Brain microvascular endothelial cell (primary cell): ENCODE results near the gene TPST2.

Source experiments
- DNase-seq: peaks from one replicate; pipeline ENCODE4 v3.0.0-alpha.2; 2020
- H3K27ac ChIP-seq: fragments of 250-450 bp; sonication (Bioruptor Pico); 2 replicates; pipeline ENCODE4 v1.5.1; 2020; ENCODE audit warnings: mild to moderate bottlenecking, moderate library complexity
- H3K27me3 ChIP-seq: fragments of 250-450 bp; sonication (Bioruptor Pico); replicated peaks from 2 replicates; pipeline ENCODE4 v1.5.1; 2020; ENCODE audit warnings: mild to moderate bottlenecking
- H3K36me3 ChIP-seq: fragments of 250-450 bp; sonication (Bioruptor Pico); replicated peaks from 2 replicates; pipeline ENCODE4 v1.5.1; 2020; ENCODE audit warnings: mild to moderate bottlenecking
- H3K4me3 ChIP-seq: 2 replicates; pipeline ENCODE4 v1.5.1; 2011; ENCODE audit warnings: low read depth, mild to moderate bottlenecking, control low read depth, low read length, moderate library complexity
- in situ Hi-C: cut with HindIII; loops from 2 replicates; pipeline ENCODE4 v1.10.0; 2017; ENCODE audit warnings: low sequenced_read_pairs, low pct_ligation_motif_present
- TF ChIP-seq, protein P1 (sequence below): IDR thresholded peaks from 2 replicates; pipeline ENCODE4 v1.5.1; 2011; ENCODE audit warnings: low read depth, mild to moderate bottlenecking, moderate library complexity, low read length, control low read depth, inconsistent platforms; ENCODE audit errors: missing control alignments

Gene TPST2

DNA sequence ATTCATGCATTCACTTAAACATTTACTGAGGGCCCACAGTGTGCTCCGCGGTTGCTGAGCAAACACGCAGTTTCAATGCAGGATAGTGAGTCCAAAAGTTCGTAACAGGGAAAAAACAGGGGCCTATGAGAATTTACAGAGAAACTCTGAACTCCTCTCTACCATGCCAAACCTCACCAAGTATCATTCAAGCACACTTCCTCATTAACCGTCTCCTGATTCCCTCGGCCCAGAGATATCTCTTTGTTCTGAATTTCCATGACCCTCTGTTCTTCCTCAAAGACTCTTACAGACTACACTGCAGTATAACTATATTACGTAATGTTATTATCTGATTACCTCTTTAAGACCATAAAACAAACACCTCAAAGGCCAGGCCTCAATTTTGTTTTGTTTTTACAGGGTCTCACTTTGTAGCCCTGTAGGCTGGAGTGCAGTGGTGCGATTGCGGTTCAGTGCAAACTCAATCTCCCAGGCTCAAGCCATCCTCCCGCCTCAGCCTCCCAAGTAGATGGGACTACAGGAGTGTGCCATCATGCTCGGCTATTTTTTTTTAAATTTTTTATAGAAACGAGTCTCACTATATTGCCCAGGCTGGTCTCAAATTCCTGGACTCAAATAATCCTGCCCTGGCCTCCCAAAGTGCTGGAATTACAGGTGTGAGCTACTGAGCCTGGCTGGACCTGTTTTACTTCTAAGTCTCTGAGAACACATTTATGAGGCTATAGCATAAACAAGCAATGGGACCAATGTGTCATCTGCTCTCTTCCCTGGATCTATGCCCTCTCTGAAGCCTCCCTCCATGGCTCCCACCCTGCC, 109.9 kb downstream of the TPST2 start:
- no peaks in the 10 kb centered on the region for H3K27me3 ChIP-seq
- DNase-seq = no peak
- H3K27ac ChIP-seq = no peak overlapping the region

DNA sequence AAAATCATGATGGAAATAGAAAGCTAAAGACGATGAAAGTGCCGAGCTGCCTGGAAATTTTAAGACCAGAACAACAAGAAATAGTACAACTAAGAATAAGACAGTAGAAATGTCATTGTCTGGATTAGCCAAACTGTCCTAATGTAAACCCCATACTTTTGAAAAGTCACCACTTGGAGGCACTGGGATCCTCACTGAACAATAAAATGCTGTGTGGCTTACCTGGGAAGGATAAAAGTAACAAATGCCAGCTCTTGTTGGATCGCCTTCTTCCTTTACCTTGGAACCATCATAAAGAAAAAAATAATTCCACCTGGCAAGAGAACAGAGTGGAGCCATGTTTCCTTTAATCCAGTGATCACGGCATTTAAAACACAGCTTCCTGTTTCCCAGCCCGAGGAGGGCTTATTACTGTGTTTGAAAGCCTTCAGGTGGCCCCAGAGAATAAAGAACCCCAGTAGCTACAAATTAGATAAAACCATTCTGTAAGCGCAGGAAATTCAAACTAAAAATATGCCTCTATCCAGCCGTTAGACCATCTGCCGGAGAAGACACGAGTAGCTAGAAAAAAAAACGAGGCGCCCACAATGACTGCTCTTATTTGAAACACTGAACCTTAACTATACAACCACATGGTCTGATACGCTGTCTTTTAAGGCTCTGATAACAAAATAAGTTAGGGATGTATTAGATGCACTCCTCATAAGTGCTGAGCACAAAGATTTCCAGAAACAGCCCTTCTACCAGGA, 110.7 kb downstream of the TPST2 start:
- no peak for DNase-seq
- Histone ChIP-seq H3K27ac (no peak overlapping the region), H3K4me3 (no peak overlapping the region), H3K27me3 (no peaks in the 10 kb centered on the region), H3K36me3 (peaks cover 2% of the 10 kb centered on the region)
- TF ChIP-seq, protein P1, sequence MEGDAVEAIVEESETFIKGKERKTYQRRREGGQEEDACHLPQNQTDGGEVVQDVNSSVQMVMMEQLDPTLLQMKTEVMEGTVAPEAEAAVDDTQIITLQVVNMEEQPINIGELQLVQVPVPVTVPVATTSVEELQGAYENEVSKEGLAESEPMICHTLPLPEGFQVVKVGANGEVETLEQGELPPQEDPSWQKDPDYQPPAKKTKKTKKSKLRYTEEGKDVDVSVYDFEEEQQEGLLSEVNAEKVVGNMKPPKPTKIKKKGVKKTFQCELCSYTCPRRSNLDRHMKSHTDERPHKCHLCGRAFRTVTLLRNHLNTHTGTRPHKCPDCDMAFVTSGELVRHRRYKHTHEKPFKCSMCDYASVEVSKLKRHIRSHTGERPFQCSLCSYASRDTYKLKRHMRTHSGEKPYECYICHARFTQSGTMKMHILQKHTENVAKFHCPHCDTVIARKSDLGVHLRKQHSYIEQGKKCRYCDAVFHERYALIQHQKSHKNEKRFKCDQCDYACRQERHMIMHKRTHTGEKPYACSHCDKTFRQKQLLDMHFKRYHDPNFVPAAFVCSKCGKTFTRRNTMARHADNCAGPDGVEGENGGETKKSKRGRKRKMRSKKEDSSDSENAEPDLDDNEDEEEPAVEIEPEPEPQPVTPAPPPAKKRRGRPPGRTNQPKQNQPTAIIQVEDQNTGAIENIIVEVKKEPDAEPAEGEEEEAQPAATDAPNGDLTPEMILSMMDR = no peak
- in situ Hi-C loops = no loop called here

More for the DNA sequence above, 109.9 kb downstream of the TPST2 start:
- no peak overlapping the region for H3K4me3 ChIP-seq
- H3K36me3 ChIP-seq = peaks cover 2% of the 10 kb centered on the region
- in situ Hi-C loops = no loop called here
- TF ChIP-seq, protein P1 = no peak

DNA sequence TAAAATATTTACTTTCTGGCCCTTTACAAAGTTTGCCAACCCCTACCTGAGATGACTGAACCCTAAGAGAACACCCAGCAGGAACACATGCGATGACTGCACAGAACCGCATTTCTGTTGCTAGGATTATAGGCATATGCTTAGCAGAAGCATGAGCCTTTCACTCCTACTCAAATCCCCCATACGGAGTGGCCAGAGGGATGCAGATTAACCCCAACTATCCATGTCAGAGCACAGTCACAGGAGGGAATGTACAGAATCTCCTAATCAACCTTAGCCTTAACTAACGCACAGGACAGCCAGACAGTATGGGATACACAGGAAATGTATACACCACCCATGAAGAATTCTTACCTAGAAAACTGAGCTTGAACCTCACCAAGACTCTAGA, 112.6 kb downstream of the TPST2 start:
- in situ Hi-C loops = no loop called here
- Histone ChIP-seq H3K27me3 (no peaks in the 10 kb centered on the region), H3K4me3 (no peak overlapping the region), H3K27ac (peak overlapping the region; percentile 72), H3K36me3 (peaks cover 2% of the 10 kb centered on the region)
- DNase-seq = peak; percentile 17
- TF ChIP-seq, protein P1 = no peak

DNA sequence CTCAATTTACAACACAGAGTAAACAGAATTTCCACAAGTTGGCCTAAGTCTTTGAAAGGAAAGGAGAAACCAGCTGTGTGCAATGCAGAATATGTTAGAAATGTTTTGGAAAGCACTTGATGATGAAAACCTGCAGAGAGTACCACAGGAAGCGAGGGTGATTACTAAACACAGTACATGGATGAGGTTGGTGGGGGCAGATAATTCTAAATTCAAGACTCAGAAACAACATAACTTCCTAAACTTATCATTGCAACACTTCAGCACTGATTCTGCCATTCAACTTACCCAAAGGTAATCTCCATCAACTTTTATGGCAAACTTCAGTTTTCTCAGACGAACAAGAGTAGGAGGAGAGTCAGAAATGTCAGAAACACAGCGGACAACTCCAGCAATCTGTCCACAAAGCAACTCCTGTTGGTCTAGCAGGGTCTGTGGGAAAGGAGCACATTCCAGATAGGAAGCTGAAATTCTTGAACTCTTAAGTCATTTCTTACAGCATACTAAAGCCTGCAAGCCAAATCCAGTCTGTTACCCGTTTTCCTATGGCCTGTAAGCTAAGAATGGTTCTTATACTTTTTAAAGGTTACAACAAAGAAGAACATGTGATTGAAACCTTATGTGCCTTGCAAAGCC, 113.1 kb downstream of the TPST2 start:
- in situ Hi-C loops = no loop called here
- Histone ChIP-seq H3K27me3 (no peaks in the 10 kb centered on the region), H3K4me3 (no peak overlapping the region), H3K36me3 (peaks cover 2% of the 10 kb centered on the region), H3K27ac (peak overlapping the region; percentile 72)
- TF ChIP-seq, protein P1 = no peak
- peak; percentile 69 for DNase-seq

DNA sequence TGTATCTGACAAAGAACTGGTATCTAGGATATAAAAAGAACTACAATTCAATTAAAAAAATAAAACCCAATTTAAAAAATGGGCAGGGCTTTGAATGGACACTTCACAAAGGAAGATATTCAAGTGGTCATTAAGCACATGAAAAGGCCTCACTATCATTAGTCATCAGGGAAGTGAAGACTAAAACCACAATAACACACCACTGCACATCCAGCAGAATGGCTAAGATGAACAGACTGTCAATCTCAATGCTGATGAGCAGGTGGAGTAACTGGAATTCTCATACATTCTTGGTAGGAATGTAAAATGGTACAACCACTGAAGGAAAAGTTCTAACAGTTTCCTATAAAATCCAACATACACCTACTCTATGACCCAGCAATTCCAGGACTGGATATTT, 115.2 kb downstream of the TPST2 start:
- Histone ChIP-seq H3K4me3 (no peak overlapping the region), H3K27ac (no peak overlapping the region), H3K36me3 (peaks cover 12% of the 10 kb centered on the region), H3K27me3 (no peaks in the 10 kb centered on the region)
- in situ Hi-C loops = no loop called here
- TF ChIP-seq, protein P1 = no peak
- DNase-seq = no peak
